ENCODE results near the gene C1orf185. TPM values are rescaled to one million over a fixed set of nuclear protein-coding genes. Genes with fewer than 3 reads are reported as not detected.
A peak's percentile ranks its signal among the peaks of the same experiment; 100 is the strongest.

C1orf185 gene
- total RNA-seq, 1 donor from 2014 or later: not detected

- Mint-ChIP-seq H3K27me3 (ENCODE audit: unreplicated experiment) (peaks cover 10% of the 10 kb centered on the region), H3K4me3 (ENCODE audit: unreplicated experiment) (no peak overlapping the region), H3K9me3 (ENCODE audit: unreplicated experiment) (no peaks in the 10 kb centered on the region), H3K36me3 (ENCODE audit: unreplicated experiment) (no peaks in the 10 kb centered on the region), H3K4me1 (ENCODE audit: unreplicated experiment) (no peaks in the 10 kb centered on the region), H3K27ac (ENCODE audit: unreplicated experiment) (no peak overlapping the region)
- TF ChIP-seq, protein P1, sequence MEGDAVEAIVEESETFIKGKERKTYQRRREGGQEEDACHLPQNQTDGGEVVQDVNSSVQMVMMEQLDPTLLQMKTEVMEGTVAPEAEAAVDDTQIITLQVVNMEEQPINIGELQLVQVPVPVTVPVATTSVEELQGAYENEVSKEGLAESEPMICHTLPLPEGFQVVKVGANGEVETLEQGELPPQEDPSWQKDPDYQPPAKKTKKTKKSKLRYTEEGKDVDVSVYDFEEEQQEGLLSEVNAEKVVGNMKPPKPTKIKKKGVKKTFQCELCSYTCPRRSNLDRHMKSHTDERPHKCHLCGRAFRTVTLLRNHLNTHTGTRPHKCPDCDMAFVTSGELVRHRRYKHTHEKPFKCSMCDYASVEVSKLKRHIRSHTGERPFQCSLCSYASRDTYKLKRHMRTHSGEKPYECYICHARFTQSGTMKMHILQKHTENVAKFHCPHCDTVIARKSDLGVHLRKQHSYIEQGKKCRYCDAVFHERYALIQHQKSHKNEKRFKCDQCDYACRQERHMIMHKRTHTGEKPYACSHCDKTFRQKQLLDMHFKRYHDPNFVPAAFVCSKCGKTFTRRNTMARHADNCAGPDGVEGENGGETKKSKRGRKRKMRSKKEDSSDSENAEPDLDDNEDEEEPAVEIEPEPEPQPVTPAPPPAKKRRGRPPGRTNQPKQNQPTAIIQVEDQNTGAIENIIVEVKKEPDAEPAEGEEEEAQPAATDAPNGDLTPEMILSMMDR (IDR thresholded peaks at IDR 0.05): peak; percentile 91
- DNase-seq (ENCODE audit: extremely low spot score, unreplicated experiment): no peak
These were observed 87.5 kb downstream of the C1orf185 start for GRCh38 chr1:51189421-51190073.

GRCh38 chr1:51190961-51191360, 88.9 kb downstream of the C1orf185 start:
- H3K27ac Mint-ChIP-seq (ENCODE audit: unreplicated experiment): no peak overlapping the region
- H3K36me3 Mint-ChIP-seq (ENCODE audit: unreplicated experiment): no peaks in the 10 kb centered on the region
- H3K9me3 Mint-ChIP-seq (ENCODE audit: unreplicated experiment): no peaks in the 10 kb centered on the region
- no peaks in the 10 kb centered on the region for H3K4me1 Mint-ChIP-seq (ENCODE audit: unreplicated experiment)
- TF ChIP-seq, protein P1 (IDR thresholded peaks at IDR 0.05): no peak
- no peak overlapping the region for H3K4me3 Mint-ChIP-seq (ENCODE audit: unreplicated experiment)
- peaks cover 5% of the 10 kb centered on the region for H3K27me3 Mint-ChIP-seq (ENCODE audit: unreplicated experiment)
- DNase-seq (ENCODE audit: extremely low spot score, unreplicated experiment): no peak

- H3K27ac Mint-ChIP-seq (ENCODE audit: unreplicated experiment): no peak overlapping the region
- no peaks in the 10 kb centered on the region for H3K4me1 Mint-ChIP-seq (ENCODE audit: unreplicated experiment)
- TF ChIP-seq, protein P1 (IDR thresholded peaks at IDR 0.05): peak; percentile 89
- H3K36me3 Mint-ChIP-seq (ENCODE audit: unreplicated experiment): no peaks in the 10 kb centered on the region
- peaks cover 10% of the 10 kb centered on the region for H3K27me3 Mint-ChIP-seq (ENCODE audit: unreplicated experiment)
- H3K4me3 Mint-ChIP-seq (ENCODE audit: unreplicated experiment): no peak overlapping the region
- DNase-seq (ENCODE audit: extremely low spot score, unreplicated experiment): no peak
- no peaks in the 10 kb centered on the region for H3K9me3 Mint-ChIP-seq (ENCODE audit: unreplicated experiment)
These were observed 90.3 kb downstream of the C1orf185 start for GRCh38 chr1:51192213-51192843.

DNA sequence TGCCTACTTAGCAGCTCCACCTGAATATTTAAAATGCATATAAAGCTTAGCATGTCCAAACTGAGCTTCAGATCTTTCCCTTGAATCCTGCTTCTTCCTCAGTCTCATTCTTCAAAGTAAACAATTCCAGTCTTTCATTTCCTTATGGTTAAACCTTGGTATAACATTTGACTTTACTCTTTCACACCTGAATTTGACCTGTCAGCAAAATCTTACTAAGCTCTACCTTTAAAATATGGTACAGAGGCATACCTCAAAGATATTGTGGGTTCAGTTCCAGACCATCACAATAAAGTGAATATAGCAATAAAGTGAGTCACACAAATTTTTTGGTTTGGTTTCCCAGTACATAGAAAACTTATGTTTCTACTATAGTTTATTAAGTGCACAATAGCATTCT, 91.5 kb downstream of the C1orf185 start:
- H3K9me3 Mint-ChIP-seq (ENCODE audit: unreplicated experiment): no peaks in the 10 kb centered on the region
- no peak overlapping the region for H3K27ac Mint-ChIP-seq (ENCODE audit: unreplicated experiment)
- H3K36me3 Mint-ChIP-seq (ENCODE audit: unreplicated experiment): no peaks in the 10 kb centered on the region
- H3K4me1 Mint-ChIP-seq (ENCODE audit: unreplicated experiment): no peaks in the 10 kb centered on the region
- peaks cover 14% of the 10 kb centered on the region for H3K27me3 Mint-ChIP-seq (ENCODE audit: unreplicated experiment)
- DNase-seq (ENCODE audit: extremely low spot score, unreplicated experiment): no peak
- TF ChIP-seq, protein P1 (IDR thresholded peaks at IDR 0.05): no peak
- no peak overlapping the region for H3K4me3 Mint-ChIP-seq (ENCODE audit: unreplicated experiment)

Small RNAs within 50 kb of the gene (microRNA-seq; reads per million reads assigned to microRNA genes)
- not detected for gene MIR4421 (ENCODE audit: unreplicated experiment)
- not detected for gene MIR6500 (ENCODE audit: unreplicated experiment)

Other genes with a start within 250 kb of the C1orf185 start
- 50.9 and 52.0 TPM in 2 replicates for gene FAF1, start 142.0 kb upstream of the C1orf185 start, total RNA-seq
- 9.2 and 9.6 TPM in 2 replicates for gene CDKN2C, start 132.0 kb upstream of the C1orf185 start, total RNA-seq
- 100 and 102 TPM in 2 replicates for gene RNF11, start 134.0 kb downstream of the C1orf185 start, total RNA-seq
- gene TTC39A, start 228.3 kb downstream of the C1orf185 start, total RNA-seq: 0.73 and 1.3 TPM in 2 replicates